Sigmoid colon (tissue), 7 donors: ENCODE results near the gene MPPE1. TPM values are rescaled to one million over a fixed set of nuclear protein-coding genes. Genes with fewer than 3 reads are reported as not detected.

Experiments
- DNase-seq: peaks from one replicate; pipeline ENCODE4 v3.0.0-alpha.2; 2019
- H3K27ac ChIP-seq, 4 donors: fragments of 200-600 bp; sonication (generic); one replicate each; pipeline ENCODE4 v1.5.1; 2016 to 2019; ENCODE audit warnings: mild to moderate bottlenecking in 1 of 4
- H3K27me3 ChIP-seq, 3 donors: fragments of 200-600 bp; sonication (generic); one replicate each; pipeline ENCODE4 v1.5.1; 2019; ENCODE audit warnings: mild to moderate bottlenecking in 1 of 3
- H3K36me3 ChIP-seq, 4 donors: fragments of 200-600 bp; sonication (generic); one replicate each; pipeline ENCODE4 v1.5.1; 2016 to 2019
- H3K4me1 ChIP-seq, 4 donors: fragments of 200-600 bp; sonication (generic); one replicate each; pipeline ENCODE4 v1.5.1; 2017 to 2019
- H3K4me3 ChIP-seq, 4 donors: fragments of 200-600 bp; sonication (generic); one replicate each; pipeline ENCODE4 v1.5.1; 2017 to 2019; ENCODE audit warnings: mild to moderate bottlenecking in 2 of 4, moderate library complexity in 1 of 4
- H3K9me3 ChIP-seq, 4 donors: fragments of 200-600 bp in 3 of 4; sonication (generic) in 3 of 4; one replicate each; pipeline versions ENCODE4 v1.5.1 to v1.6.1; 2013 to 2019
- EP300 ChIP-seq, 4 donors: sonication (generic); formaldehyde crosslinking; IDR thresholded peaks; one replicate each; pipeline ENCODE4 v1.6.1; 2017; ENCODE audit warnings: antibody characterized with exemption in 4 of 4
- POLR2A ChIP-seq, 2 donors: fragments of 450-650 bp; IDR thresholded peaks; one replicate each; pipeline ENCODE4 v1.6.1; 2016; ENCODE audit warnings: antibody characterized with exemption in 2 of 2, mild to moderate bottlenecking in 2 of 2, moderate library complexity in 2 of 2
- POLR2AphosphoS5 ChIP-seq, 4 donors: sonication (generic); formaldehyde crosslinking; IDR thresholded peaks; one replicate each; pipeline ENCODE4 v1.6.1; 2017; ENCODE audit warnings: antibody characterized with exemption in 4 of 4
- WGBS, 2 donors: extraction: QIAGEN DNeasy Blood & Tissue Kit; methylation state at CpG; one replicate each; pipeline ENCODE4 v1.1.7; 2013; 5-methylcytosine and 5-hydroxymethylcytosine counted together
- intact Hi-C: fragments of 100-400 bp; cut with DNase I; formaldehyde crosslinking; loops from one replicate; pipeline ENCODE4 v1.15.1; 2023
- polyA plus RNA-seq, 3 donors: library from polyadenylated mRNA; stranded (reverse); fragments of 200-250 nt; gene quantifications; one replicate each; pipeline ENCODE4 v1.2.3, GENCODE V29; 2013
- total RNA-seq, 4 donors: library from RNA; depleted of rRNA; stranded (reverse); fragments of >200 nt; gene quantifications; one replicate each; pipeline ENCODE4 v1.1.0, GENCODE V29; 2016
- TF ChIP-seq, protein P1 (sequence below), 4 experiments: fragments of 450-650 bp in 3 of 4; fragments of 200-600 bp in 1 of 4; IDR thresholded peaks; one replicate each; pipeline ENCODE4 v1.5.1; 2016 to 2019; ENCODE audit warnings: antibody characterized with exemption in 4 of 4, mild to moderate bottlenecking in 3 of 4, moderate library complexity in 2 of 4
- donor health status: healthy with polysubstance abuse.
- donor health status: Bipolar disorder and iron deficiency.
- donor health status: healthy.

Gene MPPE1
- total and polyA plus RNA-seq, 7 donors: 16.4 to 34.6 (median 23.5) TPM

GRCh38 chr18:11871501-11871900, 36.6 kb downstream of the MPPE1 start:
- no peak overlapping the region for H3K27ac ChIP-seq
- H3K9me3 ChIP-seq: no peaks in the 10 kb centered on the region
- TF ChIP-seq POLR2AphosphoS5 (IDR thresholded peaks at IDR 0.05) (no peak), EP300 (IDR thresholded peaks at IDR 0.05) (no peak), POLR2A (IDR thresholded peaks at IDR 0.05) (no peak)
- TF ChIP-seq, protein P1, sequence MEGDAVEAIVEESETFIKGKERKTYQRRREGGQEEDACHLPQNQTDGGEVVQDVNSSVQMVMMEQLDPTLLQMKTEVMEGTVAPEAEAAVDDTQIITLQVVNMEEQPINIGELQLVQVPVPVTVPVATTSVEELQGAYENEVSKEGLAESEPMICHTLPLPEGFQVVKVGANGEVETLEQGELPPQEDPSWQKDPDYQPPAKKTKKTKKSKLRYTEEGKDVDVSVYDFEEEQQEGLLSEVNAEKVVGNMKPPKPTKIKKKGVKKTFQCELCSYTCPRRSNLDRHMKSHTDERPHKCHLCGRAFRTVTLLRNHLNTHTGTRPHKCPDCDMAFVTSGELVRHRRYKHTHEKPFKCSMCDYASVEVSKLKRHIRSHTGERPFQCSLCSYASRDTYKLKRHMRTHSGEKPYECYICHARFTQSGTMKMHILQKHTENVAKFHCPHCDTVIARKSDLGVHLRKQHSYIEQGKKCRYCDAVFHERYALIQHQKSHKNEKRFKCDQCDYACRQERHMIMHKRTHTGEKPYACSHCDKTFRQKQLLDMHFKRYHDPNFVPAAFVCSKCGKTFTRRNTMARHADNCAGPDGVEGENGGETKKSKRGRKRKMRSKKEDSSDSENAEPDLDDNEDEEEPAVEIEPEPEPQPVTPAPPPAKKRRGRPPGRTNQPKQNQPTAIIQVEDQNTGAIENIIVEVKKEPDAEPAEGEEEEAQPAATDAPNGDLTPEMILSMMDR (IDR thresholded peaks at IDR 0.05): no peak
- peaks cover 0 to 24% (median 0%) of the 10 kb centered on the region in 4 donors for H3K36me3 ChIP-seq
- H3K4me1 ChIP-seq: no peaks in the 10 kb centered on the region
- no peak for DNase-seq
- H3K4me3 ChIP-seq: no peak overlapping the region
- H3K27me3 ChIP-seq: no peaks in the 10 kb centered on the region
- intact Hi-C loops: no loop called here
- WGBS, 2 donors: 48 to 64% methylated on average over 5 of the region's 5 CpGs

- Histone ChIP-seq H3K9me3 (no peaks in the 10 kb centered on the region), H3K4me3 (no peak overlapping the region), H3K27me3 (no peaks in the 10 kb centered on the region), H3K4me1 (no peaks in the 10 kb centered on the region), H3K36me3 (peaks cover 0 to 12% (median 0%) of the 10 kb centered on the region in 4 donors), H3K27ac (no peak overlapping the region)
- intact Hi-C loops: no loop called here
- no peak for DNase-seq
- 88 to 94% methylated on average over 8 of the region's 8 CpGs for WGBS, 2 donors
- TF ChIP-seq POLR2AphosphoS5 (IDR thresholded peaks at IDR 0.05) (no peak), POLR2A (IDR thresholded peaks at IDR 0.05) (no peak), EP300 (IDR thresholded peaks at IDR 0.05) (no peak)
Measured at GRCh38 chr18:11868230-11868629, 39.9 kb downstream of the MPPE1 start.

- no peak for DNase-seq
- Histone ChIP-seq H3K4me3 (no peak overlapping the region), H3K4me1 (no peaks in the 10 kb centered on the region), H3K27ac (no peak overlapping the region), H3K36me3 (peaks cover 0 to 6% (median 0%) of the 10 kb centered on the region in 4 donors), H3K9me3 (no peaks in the 10 kb centered on the region), H3K27me3 (no peaks in the 10 kb centered on the region)
- TF ChIP-seq, protein P1 (IDR thresholded peaks at IDR 0.05): no peak
- TF ChIP-seq POLR2A (IDR thresholded peaks at IDR 0.05): no peak
- no peak for TF ChIP-seq EP300 (IDR thresholded peaks at IDR 0.05)
- no peak for TF ChIP-seq POLR2AphosphoS5 (IDR thresholded peaks at IDR 0.05)
- WGBS, 2 donors: 75 to 82% methylated on average over 5 of the region's 5 CpGs
- intact Hi-C loops: no loop called here
Measured at GRCh38 chr18:11866764-11867163, 41.4 kb downstream of the MPPE1 start.

DNA sequence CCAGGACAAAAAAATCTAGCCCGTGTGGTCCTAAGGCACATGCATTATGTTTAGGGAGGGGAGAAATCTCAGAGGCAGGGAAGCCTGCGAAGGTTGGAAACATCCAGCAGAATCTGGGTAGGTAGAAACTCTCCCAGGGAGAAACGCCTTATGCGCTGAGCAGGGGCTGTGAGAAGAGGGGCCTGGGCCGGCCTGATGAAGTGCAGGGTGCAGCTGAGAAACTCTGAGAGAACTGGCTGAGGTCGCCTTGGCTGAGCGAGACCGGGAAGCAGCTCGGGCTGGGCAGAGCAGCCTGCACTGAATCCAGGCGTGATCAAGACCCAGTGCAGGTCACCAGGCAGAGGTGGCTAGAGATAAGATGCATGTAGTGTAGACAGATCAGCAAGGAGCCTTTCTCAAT, 41.8 kb downstream of the MPPE1 start:
- DNase-seq: no peak
- Histone ChIP-seq H3K4me3 (no peak overlapping the region), H3K36me3 (peaks cover 0 to 6% (median 0%) of the 10 kb centered on the region in 4 donors), H3K27me3 (no peaks in the 10 kb centered on the region), H3K4me1 (no peaks in the 10 kb centered on the region), H3K27ac (no peak overlapping the region), H3K9me3 (no peaks in the 10 kb centered on the region)
- intact Hi-C loops: no loop called here
- TF ChIP-seq, protein P1 (IDR thresholded peaks at IDR 0.05): no peak
- TF ChIP-seq POLR2AphosphoS5 (IDR thresholded peaks at IDR 0.05): no peak
- no peak for TF ChIP-seq POLR2A (IDR thresholded peaks at IDR 0.05)
- TF ChIP-seq EP300 (IDR thresholded peaks at IDR 0.05): no peak
- 88% methylated on average over 10 of the region's 10 CpGs for WGBS, 2 donors

GRCh38 chr18:11865071-11865470, 43.0 kb downstream of the MPPE1 start:
- Histone ChIP-seq H3K27me3 (no peaks in the 10 kb centered on the region), H3K27ac (no peak overlapping the region), H3K36me3 (peaks cover 0 to 6% (median 0%) of the 10 kb centered on the region in 4 donors), H3K4me3 (no peak overlapping the region), H3K4me1 (no peaks in the 10 kb centered on the region), H3K9me3 (no peaks in the 10 kb centered on the region)
- 92 to 94% methylated on average over 12 of the region's 12 CpGs for WGBS, 2 donors
- no peak for DNase-seq
- TF ChIP-seq POLR2A (IDR thresholded peaks at IDR 0.05) (no peak), POLR2AphosphoS5 (IDR thresholded peaks at IDR 0.05) (no peak)
- TF ChIP-seq, protein P1 (IDR thresholded peaks at IDR 0.05): no peak
- intact Hi-C loops: no loop called here
